Choroid plexus epithelial cell (primary cell): ENCODE results near the gene CHRNA1.
"Not testable (repeated sequence)": the region's sequence is repeated elsewhere in the genome, so short reads cannot be mapped to it uniquely, and the experiment has no call there.

Experiments
- DNase-seq: peaks from one replicate; pipeline ENCODE4 v3.0.0-alpha.2; 2010; ENCODE audit warnings: low read depth
- H3K4me3 ChIP-seq: 2 replicates; pipeline ENCODE4 v1.5.1; 2011; ENCODE audit warnings: low read depth, mild to moderate bottlenecking, control low read depth, low read length, moderate library complexity
- TF ChIP-seq, protein P1 (sequence below): conservative IDR thresholded peaks from 2 replicates; pipeline ENCODE4 v1.5.1; 2011; ENCODE audit warnings: low read depth, mild to moderate bottlenecking, control low read depth, inconsistent platforms, low read length, moderate library complexity

Gene CHRNA1

DNA sequence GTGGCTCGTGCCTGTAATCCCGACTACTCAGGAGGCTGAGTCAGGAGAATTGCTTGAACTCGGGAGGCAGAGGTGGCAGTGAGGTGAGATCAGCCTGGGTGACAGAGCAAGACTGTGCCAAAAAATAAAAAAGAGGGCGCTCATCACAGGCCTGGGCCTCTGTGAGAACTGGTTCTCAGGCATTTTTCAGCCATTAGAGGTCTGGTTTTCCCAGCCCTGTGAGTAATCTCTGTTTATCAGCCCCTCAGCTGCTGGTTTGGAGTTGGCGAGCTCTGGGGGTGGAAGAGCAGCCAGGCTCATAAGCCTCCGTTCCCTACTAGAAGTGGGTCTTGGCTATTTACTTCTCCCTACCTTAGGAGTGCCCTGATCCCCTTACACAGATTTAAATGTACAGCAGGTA is 53.1 kb downstream of the CHRNA1 start:
- TF ChIP-seq, protein P1, sequence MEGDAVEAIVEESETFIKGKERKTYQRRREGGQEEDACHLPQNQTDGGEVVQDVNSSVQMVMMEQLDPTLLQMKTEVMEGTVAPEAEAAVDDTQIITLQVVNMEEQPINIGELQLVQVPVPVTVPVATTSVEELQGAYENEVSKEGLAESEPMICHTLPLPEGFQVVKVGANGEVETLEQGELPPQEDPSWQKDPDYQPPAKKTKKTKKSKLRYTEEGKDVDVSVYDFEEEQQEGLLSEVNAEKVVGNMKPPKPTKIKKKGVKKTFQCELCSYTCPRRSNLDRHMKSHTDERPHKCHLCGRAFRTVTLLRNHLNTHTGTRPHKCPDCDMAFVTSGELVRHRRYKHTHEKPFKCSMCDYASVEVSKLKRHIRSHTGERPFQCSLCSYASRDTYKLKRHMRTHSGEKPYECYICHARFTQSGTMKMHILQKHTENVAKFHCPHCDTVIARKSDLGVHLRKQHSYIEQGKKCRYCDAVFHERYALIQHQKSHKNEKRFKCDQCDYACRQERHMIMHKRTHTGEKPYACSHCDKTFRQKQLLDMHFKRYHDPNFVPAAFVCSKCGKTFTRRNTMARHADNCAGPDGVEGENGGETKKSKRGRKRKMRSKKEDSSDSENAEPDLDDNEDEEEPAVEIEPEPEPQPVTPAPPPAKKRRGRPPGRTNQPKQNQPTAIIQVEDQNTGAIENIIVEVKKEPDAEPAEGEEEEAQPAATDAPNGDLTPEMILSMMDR: no peak
- no peak for DNase-seq
- H3K4me3 ChIP-seq: no peak overlapping the region

DNA sequence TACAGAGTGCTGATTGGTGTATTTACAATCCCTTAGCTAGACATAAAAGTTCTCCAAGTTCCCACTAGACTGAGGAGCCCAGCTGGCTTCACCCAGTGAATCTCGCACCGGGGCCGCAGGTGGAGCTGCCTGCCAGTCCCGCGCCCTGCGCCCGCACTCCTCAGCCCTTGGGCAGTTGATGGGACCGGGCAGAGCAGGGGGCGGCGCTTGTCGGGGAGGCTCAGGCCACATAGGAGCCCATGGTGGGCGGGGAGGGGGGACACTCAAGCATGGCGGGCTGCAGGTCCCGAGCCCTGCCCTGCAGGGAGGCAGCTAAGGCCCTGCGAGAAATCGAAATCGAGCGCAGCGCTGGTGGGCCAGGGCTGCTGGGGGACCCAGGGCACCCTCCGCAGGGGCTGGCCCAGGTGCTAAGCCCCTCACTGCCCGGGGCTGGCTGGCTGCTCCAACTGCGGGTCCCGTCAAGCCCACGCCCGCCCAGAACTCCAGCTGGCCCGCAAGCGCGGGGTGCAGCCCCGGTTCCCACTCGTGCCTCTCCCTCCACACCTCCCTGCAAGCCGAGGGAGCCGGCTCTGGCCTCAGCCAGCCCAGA is 54.8 kb downstream of the CHRNA1 start:
- DNase-seq: not testable (repeated sequence)

DNA sequence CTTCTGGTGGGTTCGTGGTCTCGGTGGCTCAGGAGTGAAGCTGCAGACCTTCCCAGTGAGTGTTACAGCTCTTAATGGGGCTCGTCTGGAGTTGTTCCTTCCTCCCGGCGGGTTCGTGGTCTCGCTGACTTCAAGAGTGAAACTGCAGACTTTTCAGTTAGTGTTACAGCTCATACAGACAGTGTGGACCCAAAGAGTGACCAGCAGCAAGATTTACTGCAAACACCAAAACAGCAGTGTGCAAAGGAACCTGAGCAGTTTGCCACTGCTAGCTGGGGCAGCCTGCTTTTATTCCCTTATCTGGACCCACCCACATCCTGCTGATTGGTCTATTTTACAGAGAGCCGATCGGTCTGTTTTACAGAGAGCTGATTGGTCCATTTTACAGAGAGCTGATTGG is 55.6 kb downstream of the CHRNA1 start:
- TF ChIP-seq, protein P1: no peak
- no peak for DNase-seq
- H3K4me3 ChIP-seq: no peak overlapping the region

More for the DNA sequence above, 54.8 kb downstream of the CHRNA1 start:
- H3K4me3 ChIP-seq: not testable (repeated sequence)

DNA sequence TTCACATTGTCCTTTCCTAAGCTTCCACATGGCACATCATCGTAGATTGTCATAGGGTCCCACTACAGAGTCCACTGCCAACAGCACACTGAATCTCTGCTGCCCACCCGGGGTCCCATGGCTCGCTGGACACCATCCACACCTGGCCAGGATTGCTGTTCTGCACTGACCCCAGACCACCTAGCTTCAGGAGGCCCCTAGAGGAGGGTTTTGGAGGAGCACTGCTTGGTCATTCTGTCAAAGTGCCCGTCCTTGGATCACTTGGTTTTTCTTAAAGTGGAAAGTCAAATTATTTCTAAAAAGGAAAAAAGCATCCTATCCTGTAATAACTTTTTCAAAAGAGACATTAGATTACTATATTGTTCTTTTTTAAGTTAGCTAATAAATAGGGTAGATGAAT is 59.0 kb downstream of the CHRNA1 start:
- TF ChIP-seq, protein P1: no peak
- no peak overlapping the region for H3K4me3 ChIP-seq
- DNase-seq: no peak

DNA sequence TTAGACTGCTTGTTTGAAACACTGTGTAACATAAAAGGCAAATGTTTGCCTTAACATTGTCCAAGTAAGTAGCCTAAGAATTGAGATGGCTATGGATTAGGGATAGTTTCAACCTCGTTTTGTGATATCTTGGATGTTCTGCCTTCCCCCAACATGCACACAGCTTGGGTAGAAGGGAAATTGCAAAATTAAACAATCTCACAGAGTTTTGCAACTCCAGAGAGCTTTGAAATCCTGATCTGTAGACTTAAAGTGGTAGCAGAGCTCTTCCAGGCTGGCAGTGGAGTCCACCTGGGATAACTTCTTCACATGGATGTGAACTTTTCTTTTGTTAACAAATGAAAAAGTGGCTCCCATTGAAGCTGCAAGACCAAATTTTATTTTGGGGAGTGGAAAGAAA is 59.6 kb downstream of the CHRNA1 start:
- TF ChIP-seq, protein P1: no peak
- H3K4me3 ChIP-seq: no peak overlapping the region
- DNase-seq: no peak

DNA sequence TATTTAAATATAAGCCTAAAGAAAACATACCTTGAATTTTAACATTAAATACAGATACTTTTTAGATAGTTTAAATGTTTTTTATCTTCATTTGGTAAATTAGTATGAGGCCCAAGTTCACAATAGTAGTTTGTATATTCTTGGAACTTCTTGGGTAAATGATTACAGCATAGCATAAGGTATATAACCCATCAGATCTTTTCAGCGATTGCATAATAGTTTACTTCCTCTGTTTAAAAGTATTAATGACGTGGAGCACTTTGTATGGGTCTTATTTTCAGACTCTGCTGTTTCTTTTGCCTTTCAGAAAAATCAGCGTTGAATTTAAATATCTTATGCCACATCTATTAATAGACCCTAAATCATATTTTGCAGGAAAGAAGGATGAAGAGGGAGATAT is 60.2 kb downstream of the CHRNA1 start:
- no peak overlapping the region for H3K4me3 ChIP-seq
- TF ChIP-seq, protein P1: no peak
- no peak for DNase-seq

DNA sequence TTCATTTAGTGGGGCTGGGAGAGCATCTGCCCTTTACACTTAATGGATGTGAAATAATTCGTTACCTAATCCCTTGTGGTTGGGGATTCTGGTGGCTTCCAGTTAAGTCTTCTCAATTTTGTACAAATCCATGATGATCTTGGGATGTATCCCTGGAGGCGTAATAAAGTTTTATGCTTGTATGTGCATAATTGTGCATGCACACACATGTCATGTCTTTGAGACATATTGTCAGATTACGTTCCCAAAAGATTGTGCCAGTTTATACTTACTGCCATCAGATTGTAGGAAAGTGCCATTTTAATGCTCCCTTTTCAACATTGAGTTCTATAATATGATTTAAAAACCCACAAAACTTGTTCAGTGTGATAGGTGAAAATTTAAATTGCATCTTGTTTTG is 60.8 kb downstream of the CHRNA1 start:
- DNase-seq: no peak

More for the DNA sequence above, 60.8 kb downstream of the CHRNA1 start:
- H3K4me3 ChIP-seq: no peak overlapping the region
- TF ChIP-seq, protein P1: no peak
